GM19043 (cell line): ENCODE measurements around the gene UBE2L5.

Experiments
- ATAC-seq: cut with Tn5 transposase; IDR thresholded peaks from one replicate; pipeline ENCODE4 v1.9.1; 2021; ENCODE audit warnings: low read depth; ENCODE audit not compliant: unreplicated experiment

The UBE2L5 gene

DNA sequence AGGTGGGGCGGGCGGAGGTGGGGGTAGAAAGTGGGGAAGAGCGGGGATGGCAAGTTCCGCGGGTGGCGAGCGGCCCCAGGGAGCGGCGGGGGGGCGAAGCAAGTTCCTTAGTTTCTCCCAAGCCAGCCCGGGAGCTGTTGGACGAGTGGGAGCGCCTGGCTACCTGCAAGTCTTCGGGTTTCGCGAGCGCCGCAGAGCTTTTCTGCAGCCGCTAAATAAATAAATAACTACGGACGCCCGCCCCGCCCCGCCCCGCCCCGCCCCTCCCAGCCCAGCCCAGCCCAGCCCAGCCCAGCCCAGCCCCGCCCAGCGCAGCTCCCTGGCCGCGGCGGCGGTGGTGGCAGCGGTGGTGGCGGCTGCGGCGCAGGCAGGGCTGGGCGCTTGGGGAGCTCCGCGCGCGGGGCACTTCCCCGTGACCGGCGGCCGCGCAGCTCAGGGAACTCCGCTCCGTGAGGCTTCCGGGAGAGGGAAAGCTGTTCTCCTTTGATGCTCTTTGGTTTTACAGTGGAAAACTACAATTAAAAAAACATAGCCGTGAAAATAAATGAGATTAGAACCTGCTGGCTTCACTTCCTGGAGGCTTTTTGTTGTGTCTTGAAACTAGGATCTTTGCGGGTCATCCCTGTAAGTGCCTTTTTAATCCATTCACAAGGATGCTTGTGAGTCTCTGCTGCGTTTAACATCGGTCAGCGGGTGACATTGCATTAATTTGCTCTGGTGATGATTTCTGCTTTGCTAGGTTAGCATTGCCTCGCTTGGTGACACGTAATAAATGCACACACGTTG, at the start of gene UBE2L5:
UBE2L5 (plus strand) TSS at position 440 of the 786 bp plus-strand sequence. CDS start 5,498 bp downstream, outside the sequence.
- peak; percentile 53 for ATAC-seq

DNA sequence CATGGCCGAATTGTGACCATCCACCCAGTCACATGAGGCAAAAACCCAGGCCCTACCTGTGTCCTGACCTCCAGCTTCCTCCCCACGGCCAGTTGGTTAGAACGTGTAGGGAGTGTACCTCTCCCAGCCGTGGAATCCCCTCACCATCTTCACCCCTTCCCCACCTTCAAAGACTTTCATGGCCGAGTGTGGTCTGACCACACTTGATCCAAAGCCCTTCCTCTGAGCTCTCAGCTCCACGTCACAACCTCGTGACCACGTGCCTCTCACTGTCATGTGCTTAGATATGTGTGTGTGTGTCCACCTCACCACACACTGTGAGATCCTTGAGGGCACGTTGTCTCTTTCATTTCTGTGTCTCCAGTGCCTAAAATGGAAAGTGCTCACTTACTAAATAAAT, 48.6 kb upstream of the UBE2L5 start:
- ATAC-seq = no peak

- ATAC-seq = no peak
Observed at GRCh38 chr13:30375265-30375835, 46.9 kb upstream of the UBE2L5 start.

GRCh38 chr13:30376426-30377311, 45.6 kb upstream of the UBE2L5 start:
- peak; percentile 66 for ATAC-seq

DNA sequence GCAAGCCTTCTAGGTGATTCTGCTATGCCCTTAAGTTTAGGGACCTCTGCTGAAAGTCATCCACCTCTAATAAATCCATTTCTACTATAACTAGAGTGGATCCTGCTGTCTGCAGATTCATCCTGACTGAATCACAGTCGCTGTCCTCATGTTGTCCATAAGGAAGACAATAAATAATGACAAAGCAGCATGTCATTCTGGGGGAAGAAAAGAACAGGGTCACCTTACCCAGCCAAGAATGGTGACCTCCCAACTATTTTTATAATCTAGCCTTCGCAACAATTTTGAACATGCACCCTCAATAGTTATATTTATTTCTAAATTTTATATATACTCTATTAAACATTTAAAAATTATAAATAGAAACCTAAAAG, 45.0 kb upstream of the UBE2L5 start:
- ATAC-seq = no peak

- ATAC-seq = no peak
Observed at GRCh38 chr13:30378191-30378590, 44.1 kb upstream of the UBE2L5 start.

GRCh38 chr13:30381049-30381448, 41.2 kb upstream of the UBE2L5 start:
- no peak for ATAC-seq

DNA sequence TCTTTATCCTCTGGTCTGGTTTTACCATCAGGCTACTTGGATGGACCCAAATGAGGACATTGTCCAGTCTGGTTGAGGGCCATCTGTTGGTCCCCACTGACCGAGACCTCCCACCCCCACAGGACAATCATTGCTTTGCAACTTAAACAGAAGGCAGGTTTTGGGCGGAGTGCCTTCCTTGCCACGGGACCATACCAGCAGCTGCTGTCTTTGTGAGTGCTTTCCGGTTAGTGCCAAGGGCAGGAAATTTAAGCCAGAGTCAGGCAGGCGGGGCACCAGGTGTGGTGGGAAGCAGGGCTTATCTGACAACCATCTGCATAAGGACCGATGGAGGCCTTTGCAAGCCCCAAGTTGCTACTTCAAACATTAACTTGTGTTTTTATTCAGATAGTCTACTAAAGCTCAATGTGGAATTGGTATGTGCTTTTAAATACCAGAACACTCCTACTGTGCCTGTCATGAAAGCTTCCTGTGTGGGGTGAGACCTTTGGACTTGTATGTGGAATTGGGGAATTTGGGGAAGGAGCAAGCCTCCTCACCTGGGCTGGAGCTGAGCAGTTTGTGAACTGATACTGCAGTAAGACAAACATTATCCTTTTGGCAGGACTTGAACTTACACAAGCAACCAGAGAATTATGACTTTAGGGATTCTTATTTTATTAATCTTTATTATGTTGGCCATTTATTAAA, 39.3 kb upstream of the UBE2L5 start:
- no peak for ATAC-seq

GRCh38 chr13:30388406-30389283, 33.6 kb upstream of the UBE2L5 start:
- ATAC-seq = no peak

DNA sequence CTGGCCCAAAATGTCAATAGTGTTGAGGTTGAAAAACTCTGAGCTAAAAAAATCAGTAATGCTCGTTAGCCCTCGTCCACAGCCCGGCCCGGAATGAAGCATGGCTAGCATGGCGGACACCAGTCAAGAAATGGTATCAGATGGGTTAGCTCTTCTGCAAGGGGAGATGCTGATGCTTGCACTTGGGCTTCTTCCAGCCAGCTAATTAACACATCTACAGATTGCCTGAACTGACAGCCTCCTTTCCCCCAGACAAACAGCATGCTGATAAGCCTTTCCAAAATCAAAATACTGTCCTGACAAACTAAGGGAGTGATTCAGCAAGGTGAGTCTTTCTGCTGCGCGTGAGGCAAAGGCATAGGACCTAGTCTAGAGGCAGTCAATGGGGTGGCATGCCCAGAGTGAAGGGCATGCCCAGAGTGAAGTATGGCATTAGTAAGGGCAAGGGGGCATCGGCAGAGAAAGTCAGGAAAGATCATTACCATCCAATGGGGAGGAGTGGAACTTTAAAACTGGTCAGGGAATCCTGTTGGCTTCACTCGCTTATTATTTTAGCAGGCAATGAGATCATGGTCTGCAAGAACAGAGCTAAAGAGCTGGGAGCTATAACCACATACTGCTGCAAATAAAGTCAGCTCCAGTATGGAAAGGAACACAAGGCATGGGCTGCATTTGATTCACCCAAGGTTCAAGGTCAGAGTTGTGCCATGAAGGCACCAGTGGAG, 30.2 kb upstream of the UBE2L5 start:
- no peak for ATAC-seq

GRCh38 chr13:30392681-30393045, 29.6 kb upstream of the UBE2L5 start:
- ATAC-seq = no peak

- ATAC-seq = peak; percentile 78
Observed at GRCh38 chr13:30394751-30395191, 27.5 kb upstream of the UBE2L5 start.

DNA sequence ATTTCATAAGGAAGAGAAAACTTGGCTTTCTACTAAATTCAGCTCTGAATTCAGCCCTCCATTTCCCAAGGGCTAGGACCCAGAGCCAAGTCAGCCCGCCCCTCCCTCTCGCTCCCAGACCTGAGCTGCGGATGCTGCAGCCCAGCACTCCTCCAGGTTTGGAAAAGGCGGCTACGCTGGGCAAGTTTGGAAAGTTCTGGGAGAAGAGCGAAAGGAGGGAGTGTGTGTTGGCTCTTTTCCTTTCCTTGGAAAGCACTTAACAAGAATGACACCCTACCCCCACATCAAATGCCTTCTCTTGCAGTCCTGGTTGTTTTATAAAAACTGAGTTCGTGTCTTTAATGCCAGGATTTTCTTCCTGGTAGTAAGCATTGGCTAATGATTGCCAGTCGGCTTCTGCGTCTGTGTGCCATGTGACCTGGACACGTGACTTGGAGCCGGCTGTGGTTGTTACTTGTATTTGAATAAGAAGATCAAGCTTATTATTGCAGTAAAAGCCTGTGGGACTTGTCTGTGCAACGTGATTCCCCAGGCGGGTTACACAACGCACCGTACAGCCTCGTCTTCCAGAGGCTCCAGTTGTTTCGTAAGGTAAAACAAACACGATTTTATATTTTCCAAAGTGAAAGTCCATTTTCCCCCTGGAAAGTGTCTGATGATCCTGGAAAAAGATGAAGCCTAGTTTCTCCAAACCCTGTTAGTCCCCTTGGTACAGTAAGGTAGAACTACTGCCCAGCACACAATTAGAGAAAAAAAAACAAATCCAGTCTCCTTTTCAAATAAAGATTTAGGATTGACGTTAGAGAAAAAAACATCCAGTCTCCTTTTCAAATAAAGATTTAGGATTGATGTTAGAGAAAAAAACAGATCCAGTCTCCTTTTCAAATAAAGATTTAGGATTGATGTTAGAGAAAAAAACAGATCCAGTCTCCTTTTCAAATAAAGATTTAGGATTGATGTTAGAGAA, 26.8 kb upstream of the UBE2L5 start:
- ATAC-seq = peak; percentile 62

- ATAC-seq = no peak
Observed at GRCh38 chr13:30396434-30397075, 25.7 kb upstream of the UBE2L5 start.

- no peak for ATAC-seq
Observed at GRCh38 chr13:30398601-30399072, 23.7 kb upstream of the UBE2L5 start.

DNA sequence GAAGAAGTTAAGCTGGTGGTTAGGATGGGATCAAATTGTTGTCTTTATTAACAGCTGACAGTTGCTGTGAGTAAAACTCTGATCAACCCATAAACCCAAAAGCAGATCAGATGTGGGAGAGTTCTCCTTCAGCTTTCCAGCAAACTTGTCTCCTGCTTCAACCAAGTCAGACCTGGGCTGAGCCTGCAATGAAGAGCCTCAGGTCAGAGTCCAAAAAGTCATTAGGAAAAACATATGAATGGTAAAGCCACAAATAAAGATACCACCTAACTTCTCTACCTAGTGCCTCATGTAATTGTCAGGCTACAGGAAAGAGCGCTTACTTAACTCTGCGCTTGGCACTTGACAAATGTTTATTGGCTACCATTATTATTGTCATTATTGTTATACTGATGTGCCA, 21.9 kb upstream of the UBE2L5 start:
- ATAC-seq = no peak

- ATAC-seq = no peak
Observed at GRCh38 chr13:30401347-30401746, 20.9 kb upstream of the UBE2L5 start.
